HCT116 (cell line): ENCODE results near the gene MMP15.

ENCODE experiments used
- CEBPB ChIP-seq: IDR thresholded peaks from 2 replicates; pipeline ENCODE4 v1.6.1; 2012; ENCODE audit warnings: low read depth
- EZH2 ChIP-seq: fragments of 200-600 bp; sonication (generic); IDR thresholded peaks from 2 replicates; pipeline ENCODE4 v1.6.1; 2017; ENCODE audit warnings: antibody characterized with exemption, mixed run types
- POLR2A ChIP-seq: IDR thresholded peaks from 2 replicates; pipeline ENCODE4 v1.7.0; 2011; ENCODE audit warnings: borderline replicate concordance; ENCODE audit not compliant: insufficient read depth, insufficient read length; ENCODE audit errors: extremely low read depth
- POLR2AphosphoS5 ChIP-seq: IDR thresholded peaks from 2 replicates; pipeline ENCODE4 v1.6.1; 2011; ENCODE audit warnings: mild to moderate bottlenecking, low read depth, low read length, moderate library complexity
- RAD21 ChIP-seq: IDR thresholded peaks from 2 replicates; pipeline ENCODE4 v1.6.1; 2012; ENCODE audit warnings: low read depth, mild to moderate bottlenecking
- YY1 ChIP-seq: IDR thresholded peaks from 2 replicates; pipeline ENCODE4 v1.6.1; 2011; ENCODE audit warnings: low read length, low read depth, moderate library complexity, mild to moderate bottlenecking; ENCODE audit not compliant: insufficient replicate concordance; ENCODE audit errors: extremely low read depth
- ZFX ChIP-seq: fragments of 450-650 bp; IDR thresholded peaks from 2 replicates; pipeline ENCODE4 v1.6.1; 2017
- ZNF274 ChIP-seq: fragments of 200-500 bp; sonication (Bioruptor generic); IDR thresholded peaks from 2 replicates; pipeline ENCODE4 v1.6.1; 2014; ENCODE audit warnings: mild to moderate bottlenecking, low read depth, low read length, inconsistent platforms
- TF ChIP-seq, protein P1 (sequence below): IDR thresholded peaks from 2 replicates; pipeline ENCODE4 v1.6.1; 2012; ENCODE audit warnings: low read depth
- TF ChIP-seq, protein P2 (sequence below), 3 experiments: fragments of 200-600 bp in 1 of 3; sonication (generic) in 1 of 3; IDR thresholded peaks in 2 of 3; conservative IDR thresholded peaks in 1 of 3; 2 replicates each; pipeline ENCODE4 v1.5.1; 2012 to 2017; ENCODE audit warnings: low read depth in 2 of 3, low read length in 2 of 3, antibody characterized with exemption in 1 of 3, borderline replicate concordance in 1 of 3, control low read depth in 1 of 3, mild to moderate bottlenecking in 1 of 3, mixed read lengths in 1 of 3, mixed run types in 1 of 3, moderate library complexity in 1 of 3; ENCODE audit not compliant: insufficient read depth in 1 of 3
- TF ChIP-seq, protein P3 (sequence below): IDR thresholded peaks from 2 replicates; pipeline ENCODE4 v1.6.1; 2011; ENCODE audit warnings: mild to moderate bottlenecking, low read length, moderate library complexity; ENCODE audit not compliant: insufficient replicate concordance; ENCODE audit errors: extremely low read depth
- TF ChIP-seq, protein P4 (sequence below): IDR thresholded peaks from 2 replicates; pipeline ENCODE4 v1.6.1; 2012

DNA sequence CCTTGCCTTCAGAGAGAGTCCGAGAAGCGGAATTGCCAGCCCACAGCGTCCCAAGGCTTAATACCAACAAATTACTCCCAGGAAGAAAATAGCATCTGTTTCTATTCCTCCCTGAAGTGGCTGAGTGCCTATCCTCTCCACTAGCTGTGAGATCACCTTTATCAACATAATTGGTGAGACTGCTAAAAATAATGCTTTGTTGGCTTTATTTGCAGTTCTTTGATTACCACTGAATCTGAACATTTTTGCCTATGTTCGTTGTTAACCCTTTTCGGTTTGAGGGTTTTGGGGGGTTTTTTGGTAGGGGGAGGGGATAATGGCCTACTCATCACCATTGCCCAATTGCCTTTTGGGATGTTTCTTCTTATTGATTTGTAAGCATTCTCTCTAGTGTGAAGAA, 31.0 kb downstream of the MMP15 start:
- TF ChIP-seq, protein P1, sequence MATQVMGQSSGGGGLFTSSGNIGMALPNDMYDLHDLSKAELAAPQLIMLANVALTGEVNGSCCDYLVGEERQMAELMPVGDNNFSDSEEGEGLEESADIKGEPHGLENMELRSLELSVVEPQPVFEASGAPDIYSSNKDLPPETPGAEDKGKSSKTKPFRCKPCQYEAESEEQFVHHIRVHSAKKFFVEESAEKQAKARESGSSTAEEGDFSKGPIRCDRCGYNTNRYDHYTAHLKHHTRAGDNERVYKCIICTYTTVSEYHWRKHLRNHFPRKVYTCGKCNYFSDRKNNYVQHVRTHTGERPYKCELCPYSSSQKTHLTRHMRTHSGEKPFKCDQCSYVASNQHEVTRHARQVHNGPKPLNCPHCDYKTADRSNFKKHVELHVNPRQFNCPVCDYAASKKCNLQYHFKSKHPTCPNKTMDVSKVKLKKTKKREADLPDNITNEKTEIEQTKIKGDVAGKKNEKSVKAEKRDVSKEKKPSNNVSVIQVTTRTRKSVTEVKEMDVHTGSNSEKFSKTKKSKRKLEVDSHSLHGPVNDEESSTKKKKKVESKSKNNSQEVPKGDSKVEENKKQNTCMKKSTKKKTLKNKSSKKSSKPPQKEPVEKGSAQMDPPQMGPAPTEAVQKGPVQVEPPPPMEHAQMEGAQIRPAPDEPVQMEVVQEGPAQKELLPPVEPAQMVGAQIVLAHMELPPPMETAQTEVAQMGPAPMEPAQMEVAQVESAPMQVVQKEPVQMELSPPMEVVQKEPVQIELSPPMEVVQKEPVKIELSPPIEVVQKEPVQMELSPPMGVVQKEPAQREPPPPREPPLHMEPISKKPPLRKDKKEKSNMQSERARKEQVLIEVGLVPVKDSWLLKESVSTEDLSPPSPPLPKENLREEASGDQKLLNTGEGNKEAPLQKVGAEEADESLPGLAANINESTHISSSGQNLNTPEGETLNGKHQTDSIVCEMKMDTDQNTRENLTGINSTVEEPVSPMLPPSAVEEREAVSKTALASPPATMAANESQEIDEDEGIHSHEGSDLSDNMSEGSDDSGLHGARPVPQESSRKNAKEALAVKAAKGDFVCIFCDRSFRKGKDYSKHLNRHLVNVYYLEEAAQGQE = no peak
- TF ChIP-seq, protein P2, sequence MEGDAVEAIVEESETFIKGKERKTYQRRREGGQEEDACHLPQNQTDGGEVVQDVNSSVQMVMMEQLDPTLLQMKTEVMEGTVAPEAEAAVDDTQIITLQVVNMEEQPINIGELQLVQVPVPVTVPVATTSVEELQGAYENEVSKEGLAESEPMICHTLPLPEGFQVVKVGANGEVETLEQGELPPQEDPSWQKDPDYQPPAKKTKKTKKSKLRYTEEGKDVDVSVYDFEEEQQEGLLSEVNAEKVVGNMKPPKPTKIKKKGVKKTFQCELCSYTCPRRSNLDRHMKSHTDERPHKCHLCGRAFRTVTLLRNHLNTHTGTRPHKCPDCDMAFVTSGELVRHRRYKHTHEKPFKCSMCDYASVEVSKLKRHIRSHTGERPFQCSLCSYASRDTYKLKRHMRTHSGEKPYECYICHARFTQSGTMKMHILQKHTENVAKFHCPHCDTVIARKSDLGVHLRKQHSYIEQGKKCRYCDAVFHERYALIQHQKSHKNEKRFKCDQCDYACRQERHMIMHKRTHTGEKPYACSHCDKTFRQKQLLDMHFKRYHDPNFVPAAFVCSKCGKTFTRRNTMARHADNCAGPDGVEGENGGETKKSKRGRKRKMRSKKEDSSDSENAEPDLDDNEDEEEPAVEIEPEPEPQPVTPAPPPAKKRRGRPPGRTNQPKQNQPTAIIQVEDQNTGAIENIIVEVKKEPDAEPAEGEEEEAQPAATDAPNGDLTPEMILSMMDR (IDR thresholded peaks at IDR 0.05 in 2 of 3, conservative IDR thresholded peaks at IDR 0.05 in 1 of 3; ENCODE audit: borderline replicate concordance in 1 of 3, insufficient read depth in 1 of 3, low read depth in 2 of 3, low read length in 2 of 3) = no peak
- no peak for TF ChIP-seq YY1
- TF ChIP-seq EZH2 = no peak
- TF ChIP-seq POLR2A = no peak
- no peak for TF ChIP-seq POLR2AphosphoS5
- TF ChIP-seq, protein P3, sequence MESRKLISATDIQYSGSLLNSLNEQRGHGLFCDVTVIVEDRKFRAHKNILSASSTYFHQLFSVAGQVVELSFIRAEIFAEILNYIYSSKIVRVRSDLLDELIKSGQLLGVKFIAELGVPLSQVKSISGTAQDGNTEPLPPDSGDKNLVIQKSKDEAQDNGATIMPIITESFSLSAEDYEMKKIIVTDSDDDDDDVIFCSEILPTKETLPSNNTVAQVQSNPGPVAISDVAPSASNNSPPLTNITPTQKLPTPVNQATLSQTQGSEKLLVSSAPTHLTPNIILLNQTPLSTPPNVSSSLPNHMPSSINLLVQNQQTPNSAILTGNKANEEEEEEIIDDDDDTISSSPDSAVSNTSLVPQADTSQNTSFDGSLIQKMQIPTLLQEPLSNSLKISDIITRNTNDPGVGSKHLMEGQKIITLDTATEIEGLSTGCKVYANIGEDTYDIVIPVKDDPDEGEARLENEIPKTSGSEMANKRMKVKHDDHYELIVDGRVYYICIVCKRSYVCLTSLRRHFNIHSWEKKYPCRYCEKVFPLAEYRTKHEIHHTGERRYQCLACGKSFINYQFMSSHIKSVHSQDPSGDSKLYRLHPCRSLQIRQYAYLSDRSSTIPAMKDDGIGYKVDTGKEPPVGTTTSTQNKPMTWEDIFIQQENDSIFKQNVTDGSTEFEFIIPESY = no peak
- TF ChIP-seq, protein P4, sequence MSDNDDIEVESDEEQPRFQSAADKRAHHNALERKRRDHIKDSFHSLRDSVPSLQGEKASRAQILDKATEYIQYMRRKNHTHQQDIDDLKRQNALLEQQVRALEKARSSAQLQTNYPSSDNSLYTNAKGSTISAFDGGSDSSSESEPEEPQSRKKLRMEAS = no peak
- no peak for TF ChIP-seq ZNF274
- TF ChIP-seq CEBPB = no peak
- no peak for TF ChIP-seq RAD21
- no peak for TF ChIP-seq ZFX
